Sigmoid colon (tissue), 4 donors: ENCODE data around the gene TANGO6.

Source experiments
- CTCF ChIP-seq, 4 experiments: fragments of 450-650 bp in 3 of 4; fragments of 200-600 bp in 1 of 4; IDR thresholded peaks; one replicate each; pipeline ENCODE4 v1.5.1; 2016 to 2019; ENCODE audit warnings: antibody characterized with exemption in 4 of 4, mild to moderate bottlenecking in 3 of 4, moderate library complexity in 2 of 4
- EP300 ChIP-seq, 4 donors: sonication (generic); formaldehyde crosslinking; IDR thresholded peaks; one replicate each; pipeline ENCODE4 v1.6.1; 2017; ENCODE audit warnings: antibody characterized with exemption in 4 of 4
- POLR2A ChIP-seq, 2 donors: fragments of 450-650 bp; IDR thresholded peaks; one replicate each; pipeline ENCODE4 v1.6.1; 2016; ENCODE audit warnings: antibody characterized with exemption in 2 of 2, mild to moderate bottlenecking in 2 of 2, moderate library complexity in 2 of 2
- POLR2AphosphoS5 ChIP-seq, 4 donors: sonication (generic); formaldehyde crosslinking; IDR thresholded peaks; one replicate each; pipeline ENCODE4 v1.6.1; 2017; ENCODE audit warnings: antibody characterized with exemption in 4 of 4

DNA sequence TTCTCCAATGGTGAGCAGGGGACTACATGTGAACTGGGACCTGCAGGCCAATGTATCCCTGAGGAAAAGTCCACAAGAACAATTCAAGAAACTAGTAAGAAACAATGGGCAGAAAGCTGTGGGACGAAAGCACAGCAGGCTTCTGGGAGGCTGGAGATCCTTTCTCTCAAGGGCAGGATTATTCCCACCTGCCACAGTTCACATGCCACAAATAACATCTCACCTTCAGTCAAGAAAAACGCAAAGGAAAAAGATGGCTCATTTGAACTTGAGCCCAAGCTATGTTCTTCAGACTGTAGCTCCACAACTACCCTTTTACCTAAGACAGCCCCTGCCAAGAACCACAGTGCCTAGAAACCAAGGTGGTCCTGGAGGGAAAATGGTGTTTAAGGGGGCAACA is 275.1 kb downstream of the TANGO6 start:
- no peak for TF ChIP-seq POLR2A (IDR thresholded peaks at IDR 0.05)
- no peak for TF ChIP-seq CTCF (IDR thresholded peaks at IDR 0.05)
- no peak for TF ChIP-seq EP300 (IDR thresholded peaks at IDR 0.05)
- TF ChIP-seq POLR2AphosphoS5 (IDR thresholded peaks at IDR 0.05): no peak
